K562 (cell line): ENCODE data around the gene TMC1. TPM values are rescaled to one million over a fixed set of nuclear protein-coding genes. Genes with fewer than 3 reads are reported as not detected.
A peak's percentile ranks its signal among the peaks of the same experiment; 100 is the strongest.

Source experiments
- CBFA2T3 ChIP-seq: fragments of 450-650 bp; IDR thresholded peaks from 2 replicates; pipeline ENCODE4 v1.6.1; 2017
- EGR1 ChIP-seq: fragments of 450-650 bp; conservative IDR thresholded peaks from 2 replicates; pipeline ENCODE4 v1.6.1; 2017; ENCODE audit warnings: mild to moderate bottlenecking
- FIP1L1 ChIP-seq: fragments of 200-400 bp; formaldehyde crosslinking; IDR thresholded peaks from 2 replicates; pipeline ENCODE4 v1.6.1; 2018; ENCODE audit warnings: mild to moderate bottlenecking, low read depth, low read length; ENCODE audit not compliant: poor library complexity, severe bottlenecking
- JUN ChIP-seq, 2 experiments: sonication (generic) in 1 of 2; formaldehyde crosslinking in 1 of 2; IDR thresholded peaks; 2 replicates each; pipeline versions ENCODE4 v1.6.1 to v1.8.0; 2012 to 2022; ENCODE audit warnings: borderline replicate concordance in 2 of 2, mild to moderate bottlenecking in 2 of 2, improper control_type of control experiment in 1 of 2, low read depth in 1 of 2, low read length in 1 of 2, missing genetic modification reagents in 1 of 2
- MEF2A ChIP-seq: IDR thresholded peaks from 2 replicates; pipeline ENCODE4 v1.6.1; 2011; ENCODE audit warnings: low read depth, mild to moderate bottlenecking, low read length, moderate library complexity; ENCODE audit not compliant: control insufficient read depth
- NEUROD1 ChIP-seq: fragments of 150-350 bp; IDR thresholded peaks from 2 replicates; pipeline ENCODE4 v1.6.1; 2014; ENCODE audit warnings: borderline replicate concordance, low read length, low read depth; ENCODE audit not compliant: partially characterized antibody
- PHF8 ChIP-seq: fragments of 200-600 bp; sonication (generic); IDR thresholded peaks from 2 replicates; pipeline ENCODE4 v1.6.1; 2012; ENCODE audit warnings: mixed run types, mild to moderate bottlenecking, inconsistent platforms, low read length, moderate library complexity, borderline replicate concordance
- RNF2 ChIP-seq: sonication (generic); IDR thresholded peaks from 2 replicates; pipeline ENCODE4 v1.6.1; 2016
- SMARCA5 ChIP-seq: fragments of 450-650 bp; IDR thresholded peaks from 2 replicates; pipeline ENCODE4 v1.6.1; 2016
- SRF ChIP-seq, 2 experiments: fragments of 250-450, 450-650 bp in 1 of 2; sonication (Bioruptor Pico) in 1 of 2; sonication (generic) in 1 of 2; formaldehyde crosslinking; IDR thresholded peaks; 2 replicates each; pipeline versions ENCODE4 v1.5.0 to v1.5.1; 2020 to 2022; ENCODE audit warnings: mild to moderate bottlenecking in 1 of 2, missing genetic modification reagents in 1 of 2
- ZFPM2 ChIP-seq: fragments of 250-450 bp; sonication (Bioruptor Pico); IDR thresholded peaks from 2 replicates; pipeline ENCODE4 v1.5.1; 2022; ENCODE audit warnings: mild to moderate bottlenecking
- polyA plus RNA-seq, 8 experiments: library from polyadenylated mRNA; depleted of rRNA in 4 of 8; stranded (reverse) in 5 of 8; unstranded in 3 of 8; fragments of >200 nt; fragmentation: Nextera tagmentation in 2 of 8; fragmentation: Illumina TruSeq in 1 of 8; extraction: Ambion mirVana in 2 of 8; extraction: Trizol in 1 of 8; gene quantifications; 2 replicates each; pipeline versions ENCODE4 v1.2.1 to v1.2.3, GENCODE V29; 2011 to 2014; ENCODE audit warnings: inconsistent platforms in 1 of 8, missing spikeins in 1 of 8
- total RNA-seq, 7 experiments: library from RNA; depleted of rRNA in 6 of 7; stranded (reverse); fragments of >200 nt in 6 of 7; fragmentation: Illumina TruSeq in 2 of 7; extraction: Trizol in 2 of 7; gene quantifications; 2 replicates each; pipeline versions ENCODE4 v1.2.1 to v1.2.3, GENCODE V29; 2011 to 2021; ENCODE audit warnings: low replicate concordance in 1 of 7
- TF ChIP-seq, protein P1 (sequence below): fragments of 450-650 bp; IDR thresholded peaks from 2 replicates; pipeline ENCODE4 v1.6.1; 2016; ENCODE audit warnings: antibody characterized with exemption
- TF ChIP-seq, protein P2 (sequence below): fragments of 450-650 bp; formaldehyde crosslinking; IDR thresholded peaks from 2 replicates; pipeline ENCODE4 v1.4.0; 2020; ENCODE audit warnings: mild to moderate bottlenecking, mixed read lengths
- TF ChIP-seq, protein P3 (sequence below), 2 experiments: fragments of 450-650 bp; formaldehyde crosslinking in 1 of 2; IDR thresholded peaks; 2 replicates each; pipeline versions ENCODE4 v1.4.0 to v1.6.1; 2014 to 2020; ENCODE audit warnings: mild to moderate bottlenecking in 2 of 2, borderline replicate concordance in 1 of 2, low read depth in 1 of 2
- TF ChIP-seq, protein P4 (sequence below): sonication (generic); formaldehyde crosslinking; IDR thresholded peaks from 2 replicates; pipeline ENCODE4 v1.8.0; 2022; ENCODE audit warnings: mild to moderate bottlenecking, low read depth, missing genetic modification reagents

The TMC1 gene
- total and polyA plus RNA-seq, 9 of the 15 experiments (the other 6 are each of a cell fraction or from before 2014, with no cell fraction given): 0.10 to 0.15 TPM; not detected in 7

DNA sequence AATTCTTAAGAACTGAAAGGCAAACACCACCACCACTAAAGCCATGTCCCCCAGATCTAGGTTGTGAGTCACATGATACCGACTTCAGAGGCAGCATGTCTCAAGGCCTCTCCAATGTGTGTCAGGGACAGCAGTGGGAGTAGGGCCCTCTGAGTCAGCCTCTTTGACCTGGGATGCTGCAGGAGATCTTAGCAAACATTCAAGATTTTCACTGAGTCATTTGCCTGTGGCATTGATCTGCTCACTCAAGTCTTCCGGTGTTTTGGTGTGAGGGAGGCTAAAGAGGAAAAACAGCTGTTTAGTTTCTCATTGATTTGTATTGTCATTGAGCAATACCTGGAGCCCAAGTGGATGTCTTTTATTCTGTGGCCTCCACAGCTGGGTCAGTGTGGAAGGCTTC, 36.1 kb downstream of the TMC1 start (continued):
- no peak for TF ChIP-seq FIP1L1
- TF ChIP-seq, protein P1, sequence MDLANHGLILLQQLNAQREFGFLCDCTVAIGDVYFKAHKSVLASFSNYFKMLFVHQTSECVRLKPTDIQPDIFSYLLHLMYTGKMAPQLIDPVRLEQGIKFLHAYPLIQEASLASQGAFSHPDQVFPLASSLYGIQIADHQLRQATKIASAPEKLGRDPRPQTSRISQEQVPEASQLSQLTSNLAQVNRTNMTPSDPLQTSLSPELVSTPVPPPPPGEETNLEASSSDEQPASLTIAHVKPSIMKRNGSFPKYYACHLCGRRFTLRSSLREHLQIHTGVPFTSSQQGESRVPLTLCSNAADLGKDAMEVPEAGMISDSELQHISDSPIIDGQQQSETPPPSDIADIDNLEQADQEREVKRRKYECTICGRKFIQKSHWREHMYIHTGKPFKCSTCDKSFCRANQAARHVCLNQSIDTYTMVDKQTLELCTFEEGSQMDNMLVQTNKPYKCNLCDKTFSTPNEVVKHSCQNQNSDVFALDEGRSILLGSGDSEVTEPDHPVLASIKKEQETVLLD: peak; percentile 38; the same call in 1 of the 2 replicates
- TF ChIP-seq, protein P2, sequence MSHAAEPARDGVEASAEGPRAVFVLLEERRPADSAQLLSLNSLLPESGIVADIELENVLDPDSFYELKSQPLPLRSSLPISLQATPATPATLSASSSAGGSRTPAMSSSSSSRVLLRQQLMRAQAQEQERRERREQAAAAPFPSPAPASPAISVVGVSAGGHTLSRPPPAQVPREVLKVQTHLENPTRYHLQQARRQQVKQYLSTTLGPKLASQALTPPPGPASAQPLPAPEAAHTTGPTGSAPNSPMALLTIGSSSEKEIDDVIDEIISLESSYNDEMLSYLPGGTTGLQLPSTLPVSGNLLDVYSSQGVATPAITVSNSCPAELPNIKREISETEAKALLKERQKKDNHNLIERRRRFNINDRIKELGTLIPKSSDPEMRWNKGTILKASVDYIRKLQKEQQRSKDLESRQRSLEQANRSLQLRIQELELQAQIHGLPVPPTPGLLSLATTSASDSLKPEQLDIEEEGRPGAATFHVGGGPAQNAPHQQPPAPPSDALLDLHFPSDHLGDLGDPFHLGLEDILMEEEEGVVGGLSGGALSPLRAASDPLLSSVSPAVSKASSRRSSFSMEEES (CRISPR knock-in tag): peak; percentile 70
- peak; percentile 77 for TF ChIP-seq CBFA2T3
- TF ChIP-seq SRF (CRISPR knock-in tag; IDR thresholded peaks at IDR 0.05): no peak
- TF ChIP-seq JUN (IDR thresholded peaks at IDR 0.05; ENCODE audit: borderline replicate concordance, low read depth, low read length): peak; percentile 68; the same call in 1 of the 2 replicates
- no peak for TF ChIP-seq JUN (CRISPR knock-in tag; IDR thresholded peaks at IDR 0.05; ENCODE audit: borderline replicate concordance)
- peak; percentile 54; the same call in 1 of the 2 replicates for TF ChIP-seq EGR1
- TF ChIP-seq, protein P3, sequence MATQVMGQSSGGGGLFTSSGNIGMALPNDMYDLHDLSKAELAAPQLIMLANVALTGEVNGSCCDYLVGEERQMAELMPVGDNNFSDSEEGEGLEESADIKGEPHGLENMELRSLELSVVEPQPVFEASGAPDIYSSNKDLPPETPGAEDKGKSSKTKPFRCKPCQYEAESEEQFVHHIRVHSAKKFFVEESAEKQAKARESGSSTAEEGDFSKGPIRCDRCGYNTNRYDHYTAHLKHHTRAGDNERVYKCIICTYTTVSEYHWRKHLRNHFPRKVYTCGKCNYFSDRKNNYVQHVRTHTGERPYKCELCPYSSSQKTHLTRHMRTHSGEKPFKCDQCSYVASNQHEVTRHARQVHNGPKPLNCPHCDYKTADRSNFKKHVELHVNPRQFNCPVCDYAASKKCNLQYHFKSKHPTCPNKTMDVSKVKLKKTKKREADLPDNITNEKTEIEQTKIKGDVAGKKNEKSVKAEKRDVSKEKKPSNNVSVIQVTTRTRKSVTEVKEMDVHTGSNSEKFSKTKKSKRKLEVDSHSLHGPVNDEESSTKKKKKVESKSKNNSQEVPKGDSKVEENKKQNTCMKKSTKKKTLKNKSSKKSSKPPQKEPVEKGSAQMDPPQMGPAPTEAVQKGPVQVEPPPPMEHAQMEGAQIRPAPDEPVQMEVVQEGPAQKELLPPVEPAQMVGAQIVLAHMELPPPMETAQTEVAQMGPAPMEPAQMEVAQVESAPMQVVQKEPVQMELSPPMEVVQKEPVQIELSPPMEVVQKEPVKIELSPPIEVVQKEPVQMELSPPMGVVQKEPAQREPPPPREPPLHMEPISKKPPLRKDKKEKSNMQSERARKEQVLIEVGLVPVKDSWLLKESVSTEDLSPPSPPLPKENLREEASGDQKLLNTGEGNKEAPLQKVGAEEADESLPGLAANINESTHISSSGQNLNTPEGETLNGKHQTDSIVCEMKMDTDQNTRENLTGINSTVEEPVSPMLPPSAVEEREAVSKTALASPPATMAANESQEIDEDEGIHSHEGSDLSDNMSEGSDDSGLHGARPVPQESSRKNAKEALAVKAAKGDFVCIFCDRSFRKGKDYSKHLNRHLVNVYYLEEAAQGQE (IDR thresholded peaks at IDR 0.05; ENCODE audit: borderline replicate concordance): no peak
- TF ChIP-seq, protein P3 (CRISPR knock-in tag; IDR thresholded peaks at IDR 0.05; ENCODE audit: low read depth): no peak
- no peak for TF ChIP-seq PHF8
- TF ChIP-seq SMARCA5: no peak
- no peak for TF ChIP-seq MEF2A
- no peak for TF ChIP-seq ZFPM2 (CRISPR knock-in tag)
- no peak for TF ChIP-seq RNF2
- peak; percentile 42 for TF ChIP-seq NEUROD1
- TF ChIP-seq, protein P4, sequence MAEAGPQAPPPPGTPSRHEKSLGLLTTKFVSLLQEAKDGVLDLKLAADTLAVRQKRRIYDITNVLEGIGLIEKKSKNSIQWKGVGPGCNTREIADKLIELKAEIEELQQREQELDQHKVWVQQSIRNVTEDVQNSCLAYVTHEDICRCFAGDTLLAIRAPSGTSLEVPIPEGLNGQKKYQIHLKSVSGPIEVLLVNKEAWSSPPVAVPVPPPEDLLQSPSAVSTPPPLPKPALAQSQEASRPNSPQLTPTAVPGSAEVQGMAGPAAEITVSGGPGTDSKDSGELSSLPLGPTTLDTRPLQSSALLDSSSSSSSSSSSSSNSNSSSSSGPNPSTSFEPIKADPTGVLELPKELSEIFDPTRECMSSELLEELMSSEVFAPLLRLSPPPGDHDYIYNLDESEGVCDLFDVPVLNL (CRISPR knock-in tag): no peak
